B cell (primary cell): ENCODE measurements around the gene KIRREL1. TPM values are rescaled to one million over a fixed set of nuclear protein-coding genes. Genes with fewer than 3 reads are reported as not detected.

Experiments
- ATAC-seq: fragments of 200-7000 bp; cut with Tn5 transposase; one replicate; pipeline ENCODE4 v1.10.0; 2021; ENCODE audit warnings: low read depth, mild to moderate bottlenecking, moderate number of reproducible peaks, moderate library complexity
- CTCF ChIA-PET: fragments of 350-600 bp; sonication (Branson Sonifier 250); formaldehyde crosslinking; loops from one replicate; lab custom pipeline; 2021; ENCODE audit warnings: antibody characterized with exemption, inconsistent platforms; lab: Charles Lee
- POLR2A ChIA-PET: fragments of 350-600 bp; sonication (Branson Sonifier 250); formaldehyde crosslinking; loops from one replicate; lab custom pipeline; 2021; ENCODE audit warnings: antibody characterized with exemption; lab: Charles Lee
- DNase-seq: peaks from one replicate; pipeline ENCODE4 v3.0.0; 2013
- H2AFZ ChIP-seq: 2 replicates; pipeline ENCODE4 v1.6.1; 2012; ENCODE audit warnings: mild to moderate bottlenecking, low read depth, low read length; ENCODE audit not compliant: insufficient read depth, poor library complexity, severe bottlenecking
- H3K27ac ChIP-seq, 2 donors: 1 replicate in 1 of 2; 2 replicates in 1 of 2; pipeline ENCODE4 v1.5.1; 2012 to 2013; ENCODE audit warnings: low read length in 2 of 2, mild to moderate bottlenecking in 2 of 2, moderate library complexity in 1 of 2
- H3K27me3 ChIP-seq, 4 experiments: fragments of 200-600 bp in 1 of 4; sonication (generic) in 1 of 4; replicated peaks in 1 of 4; 1 replicate in 2 of 4; 2 replicates in 2 of 4; pipeline versions ENCODE4 v1.6.1 to v1.7.0; 2013 to 2016; ENCODE audit warnings: low read length in 3 of 4, mild to moderate bottlenecking in 2 of 4, mixed read lengths in 1 of 4, moderate library complexity in 1 of 4; ENCODE audit not compliant: insufficient read depth in 4 of 4, control insufficient read depth in 3 of 4; ENCODE audit errors: control extremely low read depth in 1 of 4
- H3K36me3 ChIP-seq, 2 experiments: replicated peaks in 1 of 2; 1 replicate in 1 of 2; 2 replicates in 1 of 2; pipeline versions ENCODE4 v1.6.1 to v1.7.1; 2013; ENCODE audit warnings: low read length in 1 of 2; ENCODE audit not compliant: insufficient read depth in 2 of 2, control insufficient read depth in 1 of 2; ENCODE audit errors: control extremely low read depth in 1 of 2, extremely low read depth in 1 of 2
- H3K4me1 ChIP-seq, 2 donors: fragments of 200-600 bp in 1 of 2; sonication (generic) in 1 of 2; 1 replicate in 1 of 2; 2 replicates in 1 of 2; pipeline versions ENCODE4 v1.5.1 to v1.6.1; 2013 to 2017; ENCODE audit warnings: low read length in 2 of 2; ENCODE audit not compliant: control insufficient read depth in 2 of 2, insufficient read depth in 2 of 2
- H3K4me2 ChIP-seq: replicated peaks from 2 replicates; pipeline ENCODE3; 2012; ENCODE audit warnings: mild to moderate bottlenecking, low read depth, low read length; ENCODE audit not compliant: poor library complexity, severe bottlenecking
- H3K4me3 ChIP-seq, 5 experiments: fragments of 200-600 bp in 1 of 5; sonication (generic) in 1 of 5; 1 replicate in 3 of 5; 2 replicates in 2 of 5; pipeline versions ENCODE4 v1.5.1 to v1.7.0; 2011 to 2016; ENCODE audit warnings: low read length in 4 of 5, mild to moderate bottlenecking in 4 of 5, low read depth in 2 of 5, control low read depth in 1 of 5, moderate library complexity in 1 of 5; ENCODE audit not compliant: insufficient read depth in 1 of 5; ENCODE audit errors: control extremely low read depth in 1 of 5, extremely low read depth in 1 of 5
- H3K79me2 ChIP-seq: fragments of 200-600 bp; sonication (generic); one replicate; pipeline ENCODE4 v1.6.0; 2016; ENCODE audit warnings: low read length; ENCODE audit not compliant: control insufficient read depth, insufficient read depth
- H3K9ac ChIP-seq: fragments of 200-600 bp; sonication (generic); 2 replicates; pipeline ENCODE4 v1.6.1; 2017; ENCODE audit warnings: mild to moderate bottlenecking, low read length, moderate library complexity
- H3K9me3 ChIP-seq, 3 donors: one replicate each; pipeline versions ENCODE4 v1.6.1 to v1.7.1; 2013; ENCODE audit warnings: low read length in 2 of 3; ENCODE audit not compliant: control insufficient read depth in 2 of 3, insufficient read depth in 1 of 3; ENCODE audit errors: control extremely low read depth in 1 of 3
- H4K20me1 ChIP-seq: 2 replicates; pipeline ENCODE4 v1.6.0; 2012; ENCODE audit warnings: mild to moderate bottlenecking, low read length; ENCODE audit not compliant: insufficient read depth, control insufficient read depth, poor library complexity, severe bottlenecking
- H3K27ac Mint-ChIP-seq: one replicate; pipeline ENCODE4 v1.8.0; 2021; ENCODE audit warnings: mixed read lengths
- H3K27me3 Mint-ChIP-seq: one replicate; pipeline ENCODE4 v1.8.0; 2021; ENCODE audit warnings: mixed read lengths
- H3K4me1 Mint-ChIP-seq: one replicate; pipeline ENCODE4 v1.8.0; 2021; ENCODE audit warnings: mixed read lengths
- H3K4me3 Mint-ChIP-seq: one replicate; pipeline ENCODE4 v1.8.0; 2021; ENCODE audit warnings: mixed read lengths
- H3K9me3 Mint-ChIP-seq: one replicate; pipeline ENCODE4 v1.8.0; 2022; ENCODE audit warnings: mixed read lengths; ENCODE audit not compliant: insufficient read depth
- CTCF ChIP-seq: fragments of 200-600 bp; IDR thresholded peaks from one replicate; pipeline ENCODE4 v1.8.0; 2022; ENCODE audit warnings: antibody characterized with exemption, mild to moderate bottlenecking
- EZH2 ChIP-seq: IDR thresholded peaks from 2 replicates; pipeline ENCODE4 v1.6.1; 2012; ENCODE audit warnings: borderline replicate concordance, low read depth, mild to moderate bottlenecking, moderate library complexity, low read length; ENCODE audit not compliant: insufficient read depth, poor library complexity, severe bottlenecking
- WGBS: methylation state at CpG from one replicate; pipeline ENCODE4 v1.1.5; 2013; ENCODE audit warnings: missing lambda C conversion rate; ENCODE audit not compliant: insufficient coverage; 5-methylcytosine and 5-hydroxymethylcytosine counted together
- intact Hi-C: fragments of 100-400 bp; cut with micrococcal nuclease; formaldehyde crosslinking; loops from one replicate; pipeline ENCODE4 v1.10.0; 2022
- polyA plus RNA-seq: library from polyadenylated mRNA; depleted of rRNA; stranded (reverse); fragments of >200 nt; gene quantifications from 2 replicates; pipeline ENCODE4 v1.2.3, GENCODE V29; 2012
- total RNA-seq, 2 donors: library from RNA; stranded (reverse); fragments of 120-200 nt in 1 of 2; gene quantifications; 1 replicate in 1 of 2; 2 replicates in 1 of 2; pipeline versions ENCODE4 v1.2.3 to v1.2.4, GENCODE V29; 2013 to 2022

KIRREL1 gene
- total and polyA plus RNA-seq, 2 donors (not counting 1 experiment from before 2014, with no cell fraction given) = not detected

GRCh38 chr1:157982136-157982535, 11.3 kb upstream of the KIRREL1 start:
- no peak overlapping the region for H3K4me3 Mint-ChIP-seq
- Histone ChIP-seq H3K4me1 (peaks cover 0 to 6% of the 10 kb centered on the region in 2 donors), H3K27ac (no peak overlapping the region), H3K79me2 (no peaks in the 10 kb centered on the region), H3K9ac (no peak overlapping the region), H3K4me2 (no peak overlapping the region), H3K4me3 (no peak overlapping the region), H3K27me3 (peaks cover 0 to 15% (median 5%) of the 10 kb centered on the region in 4 experiments), H3K36me3 (no peaks in the 10 kb centered on the region), H4K20me1 (no peaks in the 10 kb centered on the region), H3K9me3 (no peaks in the 10 kb centered on the region), H2AFZ (no peak overlapping the region)
- no peaks in the 10 kb centered on the region for H3K4me1 Mint-ChIP-seq
- no peak for ATAC-seq
- no peak for DNase-seq
- no peak for TF ChIP-seq CTCF
- TF ChIP-seq EZH2 = no peak
- peaks cover 30% of the 10 kb centered on the region for H3K27me3 Mint-ChIP-seq
- CTCF ChIA-PET = interaction anchor here (0.6 to 23.5 kb wide), 4 partner anchors 10 to 195 kb away, joined by 5 to 534 read pairs (median 20); partner anchors contain the start of gene KIRREL1
- POLR2A ChIA-PET = interaction anchor here (0.6 kb wide), 1 partner anchor 421 kb away, joined by 4 read pairs; no protein-coding TSS in a partner anchor
- no CpG with 5 or more reads among the region's 2 CpGs for WGBS
- no peak overlapping the region for H3K27ac Mint-ChIP-seq
- intact Hi-C loops = no loop called here
- no peaks in the 10 kb centered on the region for H3K9me3 Mint-ChIP-seq

- Histone ChIP-seq H3K9ac (no peak overlapping the region), H3K79me2 (no peaks in the 10 kb centered on the region), H3K27ac (no peak overlapping the region), H3K27me3 (peaks cover 0 to 7% (median 3%) of the 10 kb centered on the region in 4 experiments), H2AFZ (no peak overlapping the region), H3K4me2 (no peak overlapping the region), H3K9me3 (no peaks in the 10 kb centered on the region), H3K4me3 (no peak overlapping the region), H4K20me1 (no peaks in the 10 kb centered on the region), H3K4me1 (peaks cover 0 to 3% of the 10 kb centered on the region in 2 donors), H3K36me3 (no peaks in the 10 kb centered on the region)
- Mint-ChIP-seq H3K27me3 (peaks cover 29% of the 10 kb centered on the region), H3K27ac (no peak overlapping the region), H3K9me3 (no peaks in the 10 kb centered on the region), H3K4me3 (no peak overlapping the region), H3K4me1 (no peaks in the 10 kb centered on the region)
- POLR2A ChIA-PET = no interaction called here
- intact Hi-C loops = loop anchor here (1.0 kb wide), 1 partner anchor 14 kb away; no protein-coding TSS in a partner anchor
- WGBS = 45% methylated on average over 2 of the region's 2 CpGs
- DNase-seq (no peak), ATAC-seq (no peak)
- CTCF ChIA-PET = interaction anchor here (0.7 to 23.5 kb wide), 5 partner anchors 8 to 136 kb away, joined by 3 to 534 read pairs (median 4); partner anchors contain the start of gene KIRREL1
- TF ChIP-seq CTCF (no peak), EZH2 (no peak)
Observed at GRCh38 chr1:157983787-157984186, 9.7 kb upstream of the KIRREL1 start.
